GM12872 (cell line): Measurements from ENCODE around the gene SREBF2.

Experiments
- TF ChIP-seq, protein P1 (sequence below): IDR thresholded peaks from 3 replicates; pipeline ENCODE4 v1.5.1; 2011; ENCODE audit warnings: low read depth, mild to moderate bottlenecking, low read length, moderate library complexity; ENCODE audit not compliant: insufficient read depth

SREBF2 gene

DNA sequence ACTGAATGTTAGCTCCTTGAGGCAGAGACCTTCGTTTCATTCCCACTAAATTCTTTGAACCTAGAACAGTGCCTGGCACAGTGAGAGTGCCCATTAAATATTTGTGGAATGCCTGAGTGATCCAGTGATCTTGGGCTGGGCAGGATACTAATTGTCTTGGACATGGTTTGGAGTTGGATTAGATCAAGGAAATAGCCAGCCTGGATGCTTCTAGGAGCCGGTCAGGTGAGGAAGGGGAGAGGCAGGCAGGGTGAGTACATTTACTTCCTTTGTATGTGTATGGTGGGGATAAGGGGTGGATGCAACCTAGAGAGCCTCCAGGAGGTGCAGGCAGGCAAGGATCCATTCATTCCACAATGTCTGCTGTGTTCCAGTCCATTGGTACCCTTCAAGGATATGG is 3.6 kb downstream of the SREBF2 start:
- TF ChIP-seq, protein P1, sequence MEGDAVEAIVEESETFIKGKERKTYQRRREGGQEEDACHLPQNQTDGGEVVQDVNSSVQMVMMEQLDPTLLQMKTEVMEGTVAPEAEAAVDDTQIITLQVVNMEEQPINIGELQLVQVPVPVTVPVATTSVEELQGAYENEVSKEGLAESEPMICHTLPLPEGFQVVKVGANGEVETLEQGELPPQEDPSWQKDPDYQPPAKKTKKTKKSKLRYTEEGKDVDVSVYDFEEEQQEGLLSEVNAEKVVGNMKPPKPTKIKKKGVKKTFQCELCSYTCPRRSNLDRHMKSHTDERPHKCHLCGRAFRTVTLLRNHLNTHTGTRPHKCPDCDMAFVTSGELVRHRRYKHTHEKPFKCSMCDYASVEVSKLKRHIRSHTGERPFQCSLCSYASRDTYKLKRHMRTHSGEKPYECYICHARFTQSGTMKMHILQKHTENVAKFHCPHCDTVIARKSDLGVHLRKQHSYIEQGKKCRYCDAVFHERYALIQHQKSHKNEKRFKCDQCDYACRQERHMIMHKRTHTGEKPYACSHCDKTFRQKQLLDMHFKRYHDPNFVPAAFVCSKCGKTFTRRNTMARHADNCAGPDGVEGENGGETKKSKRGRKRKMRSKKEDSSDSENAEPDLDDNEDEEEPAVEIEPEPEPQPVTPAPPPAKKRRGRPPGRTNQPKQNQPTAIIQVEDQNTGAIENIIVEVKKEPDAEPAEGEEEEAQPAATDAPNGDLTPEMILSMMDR = no peak

DNA sequence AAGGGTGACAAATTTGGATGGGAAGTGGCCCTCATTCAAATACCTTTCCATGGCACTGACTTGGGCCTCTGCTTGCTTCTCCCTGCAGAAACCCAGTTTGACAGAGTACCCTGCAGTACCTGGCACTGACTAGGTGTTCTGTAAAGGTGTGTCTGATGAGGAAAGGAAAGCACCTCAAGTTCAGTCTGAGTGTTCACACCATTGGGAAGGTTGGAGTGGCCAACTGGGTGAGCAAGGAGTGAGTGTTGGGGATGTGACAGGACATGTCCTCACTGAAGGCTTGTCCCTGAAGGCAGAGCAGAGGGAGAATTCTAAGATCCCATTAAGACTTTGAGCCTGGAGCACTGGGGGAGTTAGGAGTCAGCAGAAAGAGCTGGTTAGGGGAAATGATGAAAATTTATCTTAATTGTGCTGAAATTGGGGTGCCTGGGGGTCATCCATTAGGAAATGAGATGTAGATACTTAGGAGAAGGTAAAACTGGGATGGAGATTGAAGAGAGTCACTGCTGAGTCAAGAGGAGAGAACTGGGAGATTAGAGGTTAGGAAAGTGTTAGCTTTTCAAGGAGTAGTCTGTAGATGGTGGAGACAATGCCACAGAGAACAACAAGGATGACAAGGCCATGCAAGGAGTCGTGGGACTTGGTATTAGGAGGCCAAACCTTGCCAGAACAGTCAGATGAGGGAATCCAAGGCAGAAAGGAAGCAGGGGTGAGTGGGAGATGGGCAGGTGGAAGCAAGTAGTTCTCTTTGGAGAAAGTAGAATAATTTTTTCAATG is 6.1 kb downstream of the SREBF2 start:
- TF ChIP-seq, protein P1 = no peak

DNA sequence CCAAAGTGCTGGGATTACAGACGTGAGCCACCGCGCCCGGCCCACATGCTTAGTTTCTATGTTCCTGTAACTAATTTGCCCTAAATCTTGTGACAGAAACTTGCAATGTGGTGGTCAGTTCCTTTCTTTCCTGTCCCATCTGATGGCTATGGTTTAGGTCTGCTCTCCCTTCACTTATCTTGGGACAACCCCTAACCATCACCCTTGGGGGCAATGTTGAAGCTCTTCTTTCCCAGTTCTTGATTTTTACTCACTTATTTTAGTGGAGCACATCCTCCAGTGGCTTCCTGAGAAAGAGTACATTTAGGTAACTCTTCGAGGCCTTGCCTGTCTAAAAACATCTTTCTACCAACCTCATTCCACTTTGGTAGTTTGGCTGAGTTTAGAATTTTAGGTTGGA is 7.3 kb downstream of the SREBF2 start:
- TF ChIP-seq, protein P1 = no peak

DNA sequence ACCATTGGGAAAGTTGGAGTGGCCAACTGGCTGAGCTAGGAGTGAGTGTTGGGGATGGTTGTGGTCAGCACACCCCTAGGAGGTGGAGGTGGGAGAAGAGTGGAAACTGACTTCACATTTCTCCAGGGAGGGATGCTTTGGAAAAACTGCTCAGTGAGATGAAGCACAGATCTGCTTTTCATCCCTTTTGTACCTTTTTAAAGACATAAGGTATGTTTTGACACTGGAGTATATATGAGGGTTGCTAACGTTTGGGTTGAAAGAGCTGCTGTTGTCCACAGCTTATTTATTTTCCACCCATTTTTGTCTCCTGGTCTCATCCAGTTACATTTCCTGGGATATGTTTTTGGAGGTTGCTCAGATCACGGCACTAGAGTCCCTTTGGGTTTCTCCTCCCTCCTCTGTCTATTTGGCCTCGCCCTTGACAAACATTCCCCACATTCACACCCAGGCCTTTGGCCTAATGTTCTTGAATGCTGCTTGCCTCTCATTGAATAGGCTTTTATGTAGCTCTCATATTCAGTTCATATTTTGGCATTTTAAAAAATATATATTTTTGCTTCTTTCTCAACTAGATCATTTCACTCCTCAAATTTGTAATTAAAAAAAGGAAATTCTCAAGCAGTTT is 8.3 kb downstream of the SREBF2 start:
- TF ChIP-seq, protein P1 = no peak

DNA sequence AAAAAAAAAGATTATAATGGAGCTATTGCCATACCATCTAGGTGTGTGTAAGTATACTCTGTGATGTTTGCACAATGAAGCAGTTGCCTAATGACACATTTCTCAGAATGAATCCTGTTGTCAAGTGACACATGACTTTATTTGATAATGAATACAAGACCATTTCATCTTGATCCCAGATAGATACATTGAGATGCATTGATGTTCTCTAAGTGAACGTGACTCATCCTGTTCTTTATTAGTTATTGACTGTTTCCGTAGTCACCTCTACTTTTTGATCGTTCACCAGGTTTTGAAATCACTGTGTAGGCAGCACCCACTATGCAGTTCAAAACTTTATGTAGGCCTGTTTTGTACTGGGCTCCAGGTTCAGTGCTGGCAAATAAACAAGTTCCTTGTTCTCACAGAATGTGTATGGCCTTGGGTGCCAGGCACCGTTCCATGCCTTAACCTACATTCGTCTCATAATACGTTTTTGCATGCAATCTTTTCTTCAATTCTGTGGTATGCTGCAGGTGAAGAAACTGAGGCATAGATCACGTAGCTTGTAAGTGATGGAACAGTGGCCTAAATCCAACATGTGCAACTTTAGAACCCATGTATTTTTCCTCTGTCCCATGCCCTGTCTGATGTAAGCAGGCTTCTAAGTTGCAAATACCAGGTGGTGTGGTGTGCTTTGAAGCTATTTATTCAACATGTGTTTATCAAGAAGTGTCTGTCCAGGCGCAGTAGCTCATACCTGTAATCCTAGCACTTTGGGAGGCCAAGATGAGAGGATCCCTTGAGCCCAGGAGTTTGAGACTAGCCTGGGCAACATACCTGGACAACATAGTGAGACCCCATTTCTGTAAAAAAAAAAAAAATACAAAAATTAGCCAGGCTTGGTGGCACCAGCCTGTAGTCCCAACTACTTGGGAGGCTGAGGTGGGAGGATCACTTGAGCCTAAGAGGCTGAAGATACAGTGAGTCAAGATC is 10.4 kb downstream of the SREBF2 start:
- TF ChIP-seq, protein P1 = no peak

DNA sequence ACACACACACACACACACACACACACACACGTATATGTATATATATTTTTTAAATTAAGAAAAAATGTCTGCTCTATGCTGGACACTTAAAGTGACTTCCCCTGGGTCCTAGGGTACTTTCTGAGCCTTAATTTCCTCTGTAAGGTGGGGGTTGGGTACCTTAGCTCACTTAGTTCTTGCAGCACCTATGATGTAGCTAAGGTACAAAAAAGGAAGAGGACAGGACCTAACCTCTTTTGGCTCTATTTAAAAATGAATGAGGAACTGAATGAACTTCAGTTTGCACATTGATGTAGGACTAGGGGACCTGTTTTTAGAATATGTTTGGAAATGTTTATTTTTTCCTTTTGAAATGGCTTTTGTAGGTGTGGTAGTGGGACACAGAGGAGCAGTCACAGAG is 11.1 kb downstream of the SREBF2 start:
- TF ChIP-seq, protein P1 = no peak

DNA sequence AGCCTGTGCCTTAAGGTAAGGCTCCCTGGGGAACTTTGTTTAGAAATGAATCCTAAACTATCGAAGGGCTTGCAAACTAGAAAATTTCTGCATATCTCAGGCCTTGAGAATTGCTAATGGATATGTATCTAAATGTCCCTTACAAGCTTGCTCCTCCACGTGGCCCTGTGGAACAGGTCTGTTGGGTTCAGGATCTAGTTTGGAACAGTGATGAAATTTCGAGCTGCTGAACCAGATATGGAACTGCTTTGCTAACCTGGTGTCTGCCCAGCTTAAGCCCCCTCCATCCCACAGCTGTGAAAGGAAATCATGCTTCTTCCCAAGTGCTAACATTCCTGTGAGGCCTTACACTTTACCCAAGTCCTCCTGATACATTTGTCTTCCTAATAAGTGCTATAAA is 11.6 kb downstream of the SREBF2 start:
- TF ChIP-seq, protein P1 = no peak
